HG03064 (cell line): ENCODE measurements around the gene KSR1.

Experiments
- ATAC-seq: cut with Tn5 transposase; IDR thresholded peaks from one replicate; pipeline ENCODE4 v1.9.1; 2021; ENCODE audit warnings: low read depth; ENCODE audit not compliant: unreplicated experiment

The KSR1 gene

GRCh38 chr17:27579304-27579703 is 123.1 kb downstream of the KSR1 start:
- no peak for ATAC-seq

- no peak for ATAC-seq
Measured at GRCh38 chr17:27579897-27580321, 123.7 kb downstream of the KSR1 start.

GRCh38 chr17:27581016-27581415 is 124.8 kb downstream of the KSR1 start:
- ATAC-seq, result no peak

- no peak for ATAC-seq
Measured at GRCh38 chr17:27582696-27583095, 126.4 kb downstream of the KSR1 start.

GRCh38 chr17:27585153-27585681 is 129.0 kb downstream of the KSR1 start:
- no peak for ATAC-seq

- ATAC-seq, result no peak
Measured at GRCh38 chr17:27585792-27586191, 129.5 kb downstream of the KSR1 start.

GRCh38 chr17:27586203-27586721 is 130.0 kb downstream of the KSR1 start:
- no peak for ATAC-seq

GRCh38 chr17:27588354-27588753 is 132.1 kb downstream of the KSR1 start:
- no peak for ATAC-seq

- no peak for ATAC-seq
Measured at GRCh38 chr17:27590864-27591263, 134.6 kb downstream of the KSR1 start.

GRCh38 chr17:27591986-27592385 is 135.7 kb downstream of the KSR1 start:
- no peak for ATAC-seq

- ATAC-seq, result no peak
Measured at GRCh38 chr17:27593232-27593856, 137.1 kb downstream of the KSR1 start.

GRCh38 chr17:27593857-27594255 is 137.6 kb downstream of the KSR1 start:
- no peak for ATAC-seq

GRCh38 chr17:27595208-27595607 is 139.0 kb downstream of the KSR1 start:
- no peak for ATAC-seq

- no peak for ATAC-seq
Measured at GRCh38 chr17:27596096-27596495, 139.8 kb downstream of the KSR1 start.

- no peak for ATAC-seq
Measured at GRCh38 chr17:27596566-27597187, 140.4 kb downstream of the KSR1 start.

GRCh38 chr17:27597188-27597580 is 140.9 kb downstream of the KSR1 start:
- ATAC-seq, result no peak

- ATAC-seq, result no peak
Measured at GRCh38 chr17:27597783-27598320, 141.6 kb downstream of the KSR1 start.

- no peak for ATAC-seq
Measured at GRCh38 chr17:27598337-27599050, 142.2 kb downstream of the KSR1 start.

GRCh38 chr17:27600471-27600870 is 144.2 kb downstream of the KSR1 start:
- ATAC-seq, result no peak

- ATAC-seq, result no peak
Measured at GRCh38 chr17:27601069-27601974, 145.1 kb downstream of the KSR1 start.
